Neural cell (in vitro differentiated cells): ENCODE results near the gene SEMA3B. TPM values are rescaled to one million over a fixed set of nuclear protein-coding genes. Genes with fewer than 3 reads are reported as not detected.

Source experiments
- H2AFZ ChIP-seq: fragments of 200-600, 300-800 bp; sonication (generic), shearing (Covaris generic); 2 replicates; pipeline ENCODE4 v1.6.0; 2014; ENCODE audit warnings: low read depth, mild to moderate bottlenecking, antibody characterized with exemption, low read length, moderate library complexity
- H3F3A ChIP-seq: fragments of 200-600 bp; shearing (Covaris generic); 2 replicates; pipeline ENCODE4 v1.6.1; 2016; ENCODE audit warnings: mild to moderate bottlenecking, moderate library complexity, mixed read lengths, antibody characterized with exemption, low read length; ENCODE audit not compliant: insufficient read depth, poor library complexity, severe bottlenecking
- H3K27ac ChIP-seq: fragments of 200-600, 300-800 bp; sonication (generic), shearing (Covaris generic); 2 replicates; pipeline ENCODE4 v1.5.1; 2014; ENCODE audit warnings: mild to moderate bottlenecking, low read length, moderate library complexity
- H3K27me3 ChIP-seq: fragments of 300-800, 200-600 bp; sonication (generic), shearing (Covaris generic); 2 replicates; pipeline ENCODE4 v1.6.0; 2014; ENCODE audit warnings: mild to moderate bottlenecking, low read depth, low read length, moderate library complexity; ENCODE audit not compliant: insufficient read depth
- H3K36me3 ChIP-seq: fragments of 300-800, 200-600 bp; sonication (generic), shearing (Covaris generic); 2 replicates; pipeline ENCODE4 v1.5.1; 2014; ENCODE audit warnings: mild to moderate bottlenecking, antibody characterized with exemption, low read length, moderate library complexity; ENCODE audit not compliant: insufficient read depth
- H3K4me2 ChIP-seq: fragments of 300-800, 200-600 bp; sonication (generic), shearing (Covaris generic); 2 replicates; pipeline ENCODE4 v1.6.0; 2014; ENCODE audit warnings: mild to moderate bottlenecking, low read length
- H3K4me3 ChIP-seq: fragments of 300-800, 200-600 bp; sonication (generic), shearing (Covaris generic); 2 replicates; pipeline ENCODE4 v1.5.1; 2014; ENCODE audit warnings: mild to moderate bottlenecking, low read length, moderate library complexity
- H3K79me2 ChIP-seq: fragments of 200-600 bp; shearing (Covaris generic); replicated peaks from 2 replicates; pipeline ENCODE4 v1.6.0; 2014; ENCODE audit warnings: mild to moderate bottlenecking, low read length, moderate library complexity; ENCODE audit not compliant: insufficient read depth
- H3K9ac ChIP-seq: fragments of 300-800, 200-600 bp; sonication (generic), shearing (Covaris generic); 2 replicates; pipeline ENCODE4 v1.6.1; 2016; ENCODE audit warnings: mild to moderate bottlenecking, low read length, mixed read lengths
- H3K9me2 ChIP-seq: fragments of 200-600 bp; shearing (Covaris generic); 2 replicates; pipeline ENCODE4 v1.6.1; 2016; ENCODE audit warnings: mild to moderate bottlenecking, low read length, mixed read lengths; ENCODE audit not compliant: insufficient read depth
- H3K9me3 ChIP-seq: fragments of 200-600, 300-800 bp; sonication (generic), shearing (Covaris generic); 2 replicates; pipeline ENCODE4 v1.6.1; 2016; ENCODE audit warnings: mild to moderate bottlenecking, mixed run types, low read length, moderate library complexity, mixed read lengths
- H4K20me1 ChIP-seq: fragments of 200-600 bp; shearing (Covaris generic); 2 replicates; pipeline ENCODE4 v1.6.1; 2016; ENCODE audit warnings: mild to moderate bottlenecking, mixed run types; ENCODE audit not compliant: insufficient read depth
- CTCF ChIP-seq: fragments of 450-650 bp; IDR thresholded peaks from 2 replicates; pipeline ENCODE4 v1.5.1; 2014; ENCODE audit warnings: antibody characterized with exemption, mild to moderate bottlenecking, moderate library complexity; ENCODE audit not compliant: poor library complexity, severe bottlenecking
- EP300 ChIP-seq: fragments of 450-650 bp; conservative IDR thresholded peaks from 2 replicates; pipeline ENCODE4 v1.6.1; 2014; ENCODE audit warnings: antibody characterized with exemption, mild to moderate bottlenecking, moderate library complexity; ENCODE audit not compliant: poor library complexity, severe bottlenecking
- EZH2 ChIP-seq: fragments of 200-600, 300-800 bp; shearing (Covaris generic), sonication (generic); IDR thresholded peaks from 2 replicates; pipeline ENCODE4 v1.6.1; 2014; ENCODE audit warnings: antibody characterized with exemption, low read length, borderline replicate concordance, mild to moderate bottlenecking; ENCODE audit not compliant: insufficient read depth, poor library complexity, severe bottlenecking
- MXI1 ChIP-seq: fragments of 450-650 bp; conservative IDR thresholded peaks from 2 replicates; pipeline ENCODE4 v1.6.1; 2014; ENCODE audit warnings: antibody characterized with exemption, mild to moderate bottlenecking; ENCODE audit not compliant: poor library complexity, severe bottlenecking
- POLR2AphosphoS5 ChIP-seq: IDR thresholded peaks from 2 replicates; pipeline ENCODE4 v1.6.1; 2012
- RAD21 ChIP-seq: fragments of 450-650 bp; conservative IDR thresholded peaks from 2 replicates; pipeline ENCODE4 v1.6.1; 2014; ENCODE audit warnings: antibody characterized with exemption, mild to moderate bottlenecking, moderate library complexity
- SMC3 ChIP-seq: fragments of 450-650 bp; conservative IDR thresholded peaks from 2 replicates; pipeline ENCODE4 v1.6.1; 2014; ENCODE audit warnings: antibody characterized with exemption, mild to moderate bottlenecking, moderate library complexity; ENCODE audit not compliant: poor library complexity
- TAF1 ChIP-seq: IDR thresholded peaks from 2 replicates; pipeline ENCODE4 v1.6.1; 2012; ENCODE audit warnings: low read depth
- polyA plus RNA-seq: library from polyadenylated mRNA; depleted of rRNA; stranded (reverse); fragments of >200 nt; gene quantifications from 2 replicates; pipeline ENCODE4 v1.2.3, GENCODE V29; 2014
- TF ChIP-seq, protein P1 (sequence below): IDR thresholded peaks from 2 replicates; pipeline ENCODE4 v1.6.1; 2012; ENCODE audit warnings: borderline replicate concordance

The SEMA3B gene
- polyA plus RNA-seq, 1 donor from 2014 or later = 7.8 TPM

DNA sequence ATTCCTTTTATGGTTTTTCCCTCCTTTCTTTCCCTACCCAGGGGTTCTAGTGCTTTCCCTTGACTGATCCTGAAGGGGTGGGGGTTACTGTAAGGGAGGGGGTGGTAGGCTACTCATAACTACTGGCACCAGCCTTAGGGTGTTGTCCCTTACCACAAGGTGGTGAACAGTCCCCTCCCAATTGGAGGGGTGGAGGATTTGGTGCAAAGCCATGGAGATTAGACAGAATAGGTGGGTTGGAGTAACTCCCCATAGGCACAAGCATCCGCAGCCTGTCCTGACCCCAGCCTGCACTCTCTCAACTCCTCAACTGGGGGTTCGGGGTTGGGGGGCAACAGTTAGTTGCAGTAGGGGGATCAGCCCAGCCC lies 56.1 kb downstream of the SEMA3B start:
- Histone ChIP-seq H3F3A (no peaks in the 10 kb centered on the region), H3K9me3 (no peaks in the 10 kb centered on the region), H3K9ac (no peak overlapping the region), H3K36me3 (no peaks in the 10 kb centered on the region), H3K27ac (no peak overlapping the region), H3K79me2 (peaks cover 19% of the 10 kb centered on the region), H3K27me3 (no peaks in the 10 kb centered on the region), H3K4me3 (no peak overlapping the region), H3K9me2 (no peaks in the 10 kb centered on the region), H3K4me2 (no peak overlapping the region), H2AFZ (no peak overlapping the region), H4K20me1 (no peaks in the 10 kb centered on the region)
- TF ChIP-seq TAF1 (no peak), SMC3 (no peak), EP300 (no peak), CTCF (no peak), EZH2 (no peak), POLR2AphosphoS5 (no peak), RAD21 (no peak)
- TF ChIP-seq, protein P1, sequence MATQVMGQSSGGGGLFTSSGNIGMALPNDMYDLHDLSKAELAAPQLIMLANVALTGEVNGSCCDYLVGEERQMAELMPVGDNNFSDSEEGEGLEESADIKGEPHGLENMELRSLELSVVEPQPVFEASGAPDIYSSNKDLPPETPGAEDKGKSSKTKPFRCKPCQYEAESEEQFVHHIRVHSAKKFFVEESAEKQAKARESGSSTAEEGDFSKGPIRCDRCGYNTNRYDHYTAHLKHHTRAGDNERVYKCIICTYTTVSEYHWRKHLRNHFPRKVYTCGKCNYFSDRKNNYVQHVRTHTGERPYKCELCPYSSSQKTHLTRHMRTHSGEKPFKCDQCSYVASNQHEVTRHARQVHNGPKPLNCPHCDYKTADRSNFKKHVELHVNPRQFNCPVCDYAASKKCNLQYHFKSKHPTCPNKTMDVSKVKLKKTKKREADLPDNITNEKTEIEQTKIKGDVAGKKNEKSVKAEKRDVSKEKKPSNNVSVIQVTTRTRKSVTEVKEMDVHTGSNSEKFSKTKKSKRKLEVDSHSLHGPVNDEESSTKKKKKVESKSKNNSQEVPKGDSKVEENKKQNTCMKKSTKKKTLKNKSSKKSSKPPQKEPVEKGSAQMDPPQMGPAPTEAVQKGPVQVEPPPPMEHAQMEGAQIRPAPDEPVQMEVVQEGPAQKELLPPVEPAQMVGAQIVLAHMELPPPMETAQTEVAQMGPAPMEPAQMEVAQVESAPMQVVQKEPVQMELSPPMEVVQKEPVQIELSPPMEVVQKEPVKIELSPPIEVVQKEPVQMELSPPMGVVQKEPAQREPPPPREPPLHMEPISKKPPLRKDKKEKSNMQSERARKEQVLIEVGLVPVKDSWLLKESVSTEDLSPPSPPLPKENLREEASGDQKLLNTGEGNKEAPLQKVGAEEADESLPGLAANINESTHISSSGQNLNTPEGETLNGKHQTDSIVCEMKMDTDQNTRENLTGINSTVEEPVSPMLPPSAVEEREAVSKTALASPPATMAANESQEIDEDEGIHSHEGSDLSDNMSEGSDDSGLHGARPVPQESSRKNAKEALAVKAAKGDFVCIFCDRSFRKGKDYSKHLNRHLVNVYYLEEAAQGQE = no peak

- H3K9me2 ChIP-seq = no peaks in the 10 kb centered on the region
- no peak overlapping the region for H2AFZ ChIP-seq
- no peaks in the 10 kb centered on the region for H3K27me3 ChIP-seq
- TF ChIP-seq EP300 (no peak), CTCF (no peak), SMC3 (no peak), TAF1 (no peak), POLR2AphosphoS5 (no peak), MXI1 (no peak), RAD21 (no peak), EZH2 (no peak)
- TF ChIP-seq, protein P1 = no peak
- H3K4me3 ChIP-seq = no peak overlapping the region
- H3K9me3 ChIP-seq = no peaks in the 10 kb centered on the region
- no peak overlapping the region for H3K9ac ChIP-seq
- no peaks in the 10 kb centered on the region for H3K36me3 ChIP-seq
- no peaks in the 10 kb centered on the region for H3F3A ChIP-seq
- H3K79me2 ChIP-seq = peaks cover 14% of the 10 kb centered on the region
- no peak overlapping the region for H3K4me2 ChIP-seq
- H3K27ac ChIP-seq = no peak overlapping the region
- H4K20me1 ChIP-seq = no peaks in the 10 kb centered on the region
Observed at GRCh38 chr3:50325497-50326181, 56.7 kb downstream of the SEMA3B start.
